H9 (cell line): ENCODE results near the gene LRRC8B. TPM values are rescaled to one million over a fixed set of nuclear protein-coding genes. Genes with fewer than 3 reads are reported as not detected.
A peak's percentile ranks its signal among the peaks of the same experiment; 100 is the strongest.

Experiments used
- DNase-seq: peaks from one replicate; pipeline ENCODE4 v3.0.0-alpha.2; 2017
- H2AFZ ChIP-seq: one replicate; pipeline ENCODE4 v1.6.1; 2013; ENCODE audit warnings: mild to moderate bottlenecking, low read length, control low read depth, moderate library complexity
- H2AK5ac ChIP-seq: 2 replicates; pipeline ENCODE4 v1.6.1; 2013; ENCODE audit warnings: low read length, control low read depth, mixed read lengths; ENCODE audit not compliant: insufficient read length
- H2BK120ac ChIP-seq: one replicate; pipeline ENCODE4 v1.6.1; 2013; ENCODE audit warnings: low read depth, mild to moderate bottlenecking, low read length, control low read depth, inconsistent platforms; ENCODE audit not compliant: poor library complexity, severe bottlenecking
- H2BK12ac ChIP-seq: 2 replicates; pipeline ENCODE4 v1.6.1; 2013; ENCODE audit warnings: low read length, control low read depth, mixed read lengths, low read depth; ENCODE audit not compliant: insufficient read length
- H2BK15ac ChIP-seq: 2 replicates; pipeline ENCODE4 v1.6.1; 2013; ENCODE audit warnings: low read depth, low read length, control low read depth
- H2BK20ac ChIP-seq: one replicate; pipeline ENCODE4 v1.6.1; 2013; ENCODE audit warnings: low read depth, mild to moderate bottlenecking, low read length, control low read depth, inconsistent platforms; ENCODE audit not compliant: poor library complexity, severe bottlenecking
- H2BK5ac ChIP-seq: 2 replicates; pipeline ENCODE4 v1.6.1; 2013; ENCODE audit warnings: low read length, control low read depth, mixed read lengths; ENCODE audit not compliant: insufficient read length
- H3K14ac ChIP-seq: 2 replicates; pipeline ENCODE4 v1.6.1; 2013; ENCODE audit warnings: low read length, control low read depth; ENCODE audit not compliant: insufficient read depth
- H3K18ac ChIP-seq: 2 replicates; pipeline ENCODE4 v1.6.1; 2013; ENCODE audit warnings: low read depth, mild to moderate bottlenecking, mixed read lengths, low read length, control low read depth; ENCODE audit not compliant: insufficient read length
- H3K23ac ChIP-seq: 2 replicates; pipeline ENCODE4 v1.6.1; 2013; ENCODE audit warnings: low read length, control low read depth, mixed read lengths, low read depth; ENCODE audit not compliant: insufficient read length
- H3K23me2 ChIP-seq: 2 replicates; pipeline ENCODE4 v1.6.1; 2013; ENCODE audit warnings: low read depth, mild to moderate bottlenecking, mixed read lengths, low read length, control low read depth; ENCODE audit not compliant: insufficient read length, poor library complexity, severe bottlenecking
- H3K27ac ChIP-seq: 2 replicates; pipeline ENCODE4 v1.5.1; 2013; ENCODE audit warnings: low read length, control low read depth, mixed read lengths, low read depth; ENCODE audit not compliant: insufficient read length
- H3K27me3 ChIP-seq: 2 replicates; pipeline ENCODE4 v1.6.1; 2013; ENCODE audit warnings: low read length, control low read depth, inconsistent platforms; ENCODE audit not compliant: insufficient read depth
- H3K4ac ChIP-seq: 2 replicates; pipeline ENCODE4 v1.6.1; 2013; ENCODE audit warnings: low read depth, mild to moderate bottlenecking, control low read depth, inconsistent platforms, low read length, moderate library complexity
- H3K4me1 ChIP-seq: 2 replicates; pipeline ENCODE4 v1.6.1; 2013; ENCODE audit warnings: low read length, control low read depth, inconsistent platforms; ENCODE audit not compliant: insufficient read depth
- H3K4me2 ChIP-seq: 2 replicates; pipeline ENCODE4 v1.6.1; 2013; ENCODE audit warnings: low read length, control low read depth, mixed read lengths; ENCODE audit not compliant: insufficient read length, insufficient read depth
- H3K56ac ChIP-seq: 2 replicates; pipeline ENCODE4 v1.6.1; 2013; ENCODE audit warnings: low read depth, mild to moderate bottlenecking, mixed read lengths, low read length, control low read depth; ENCODE audit not compliant: insufficient read length
- H3K79me1 ChIP-seq: 2 replicates; pipeline ENCODE4 v1.6.1; 2013; ENCODE audit warnings: low read depth, mild to moderate bottlenecking, moderate library complexity, low read length, control low read depth, inconsistent platforms; ENCODE audit not compliant: insufficient read depth, poor library complexity, severe bottlenecking
- H3K79me2 ChIP-seq: 2 replicates; pipeline ENCODE4 v1.6.1; 2013; ENCODE audit warnings: low read length, control low read depth, inconsistent platforms; ENCODE audit not compliant: insufficient read depth
- H3K9ac ChIP-seq: 2 replicates; pipeline ENCODE4 v1.6.1; 2013; ENCODE audit warnings: low read length, control low read depth, mixed read lengths; ENCODE audit not compliant: insufficient read length; ENCODE audit errors: extremely low read depth
- H3K9me3 ChIP-seq: one replicate; pipeline ENCODE4 v1.6.1; 2013; ENCODE audit warnings: low read depth, low read length, inconsistent platforms; ENCODE audit not compliant: control insufficient read depth
- H3T11ph ChIP-seq: one replicate; pipeline ENCODE4 v1.6.1; 2013; ENCODE audit warnings: mild to moderate bottlenecking, low read length, control low read depth, inconsistent platforms
- H4K20me1 ChIP-seq: one replicate; pipeline ENCODE4 v1.6.1; 2013; ENCODE audit not compliant: control insufficient read depth, insufficient read length, insufficient read depth
- H4K5ac ChIP-seq: 2 replicates; pipeline ENCODE4 v1.6.1; 2013; ENCODE audit warnings: low read depth, mild to moderate bottlenecking, mixed read lengths, low read length, control low read depth; ENCODE audit not compliant: insufficient read length
- H4K8ac ChIP-seq: replicated peaks from 2 replicates; pipeline ENCODE4 v1.6.1; 2013; ENCODE audit warnings: low read length, control low read depth, mixed read lengths, low read depth; ENCODE audit not compliant: insufficient read length
- H4K91ac ChIP-seq: 2 replicates; pipeline ENCODE4 v1.6.1; 2013; ENCODE audit warnings: low read depth, mild to moderate bottlenecking, moderate library complexity, mixed read lengths, low read length, control low read depth; ENCODE audit not compliant: insufficient read length
- H3K27ac Mint-ChIP-seq, 3 experiments: 2 replicates in 2 of 3; 3 replicates in 1 of 3; pipeline ENCODE4 v1.8.0; 2020 to 2021; ENCODE audit warnings: mixed read lengths in 3 of 3, mild to moderate bottlenecking in 1 of 3, moderate library complexity in 1 of 3
- H3K27me3 Mint-ChIP-seq: 2 replicates; pipeline ENCODE4 v1.8.0; 2021; ENCODE audit warnings: low read depth, mild to moderate bottlenecking, moderate library complexity, mixed read lengths
- H3K36me3 Mint-ChIP-seq, 3 experiments: 2 replicates in 2 of 3; 3 replicates in 1 of 3; pipeline ENCODE4 v1.8.0; 2020 to 2021; ENCODE audit warnings: low read depth in 3 of 3, mixed read lengths in 3 of 3; ENCODE audit not compliant: insufficient read depth in 1 of 3
- H3K4me1 Mint-ChIP-seq, 2 experiments: 2 replicates each; pipeline ENCODE4 v1.8.0; 2020; ENCODE audit warnings: mixed read lengths in 2 of 2
- H3K4me3 Mint-ChIP-seq, 2 experiments: 2 replicates in 1 of 2; 3 replicates in 1 of 2; pipeline ENCODE4 v1.8.0; 2020 to 2021; ENCODE audit warnings: mild to moderate bottlenecking in 2 of 2, mixed read lengths in 2 of 2, moderate library complexity in 1 of 2
- H3K9me3 Mint-ChIP-seq, 2 experiments: 2 replicates in 1 of 2; 3 replicates in 1 of 2; pipeline ENCODE4 v1.8.0; 2020; ENCODE audit warnings: mild to moderate bottlenecking in 2 of 2, mixed read lengths in 2 of 2, moderate library complexity in 1 of 2
- WGBS: extraction: QIAGEN DNeasy Blood & Tissue Kit; methylation state at CpG from one replicate; pipeline ENCODE4 v1.1.7; 2013; ENCODE audit warnings: missing lambda C conversion rate, low lambda C conversion rate, mixed read lengths; ENCODE audit not compliant: insufficient read length; ENCODE audit errors: extremely low coverage; 5-methylcytosine and 5-hydroxymethylcytosine counted together
- total RNA-seq: library from RNA; stranded (reverse); gene quantifications from 2 replicates; pipeline ENCODE4 v1.2.1, GENCODE V29; 2021
- TF ChIP-seq, protein P1 (sequence below): fragments of 200-600 bp; sonication (generic); conservative IDR thresholded peaks from 3 replicates; pipeline ENCODE4 v1.8.0; 2021; ENCODE audit warnings: antibody characterized with exemption, mild to moderate bottlenecking

LRRC8B gene
- total RNA-seq, 1 experiment from 2014 or later: 33.2 TPM

DNA sequence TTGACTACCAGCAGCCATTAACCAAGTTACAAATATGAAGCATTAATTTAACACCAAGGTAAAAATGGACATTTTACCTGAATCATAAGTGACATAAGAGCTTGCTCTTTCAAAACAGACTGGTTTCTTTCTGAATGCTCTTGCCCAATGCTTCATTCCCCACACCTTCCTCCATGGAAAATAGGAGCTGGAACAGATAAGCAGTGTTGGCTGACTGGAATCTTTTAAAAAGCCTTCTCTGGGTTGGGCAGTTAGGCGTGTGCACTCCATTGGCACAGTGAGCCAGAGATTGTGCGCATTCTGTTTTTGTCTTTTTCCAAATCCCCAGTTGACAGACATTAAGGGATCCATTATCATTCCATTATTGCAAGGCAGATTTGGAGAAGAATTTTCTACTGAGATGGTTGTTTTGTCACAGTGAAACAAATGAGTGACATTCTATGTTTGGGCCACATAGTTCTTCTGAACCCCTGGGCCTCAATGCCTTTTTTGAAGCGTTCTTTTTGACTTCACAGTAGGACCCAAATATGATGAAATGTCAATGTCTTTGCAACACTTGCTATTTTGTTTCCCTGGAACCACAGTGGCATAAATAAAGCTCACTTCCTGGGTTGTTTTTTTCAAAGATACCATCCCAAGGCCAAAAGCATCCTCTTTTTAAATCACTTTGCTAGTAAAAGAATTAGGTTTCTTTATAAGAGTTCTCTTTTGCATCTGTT lies 32.3 kb downstream of the LRRC8B start:
- Histone ChIP-seq H3K23me2 (no peaks in the 10 kb centered on the region), H4K8ac (no peak overlapping the region), H3K9me3 (no peaks in the 10 kb centered on the region), H3K23ac (no peak overlapping the region), H3K79me1 (no peaks in the 10 kb centered on the region), H4K91ac (no peak overlapping the region), H3K27ac (no peak overlapping the region), H2AK5ac (no peak overlapping the region), H2BK120ac (no peak overlapping the region), H3K4me2 (no peak overlapping the region), H2BK15ac (no peak overlapping the region), H4K20me1 (no peaks in the 10 kb centered on the region), H3K79me2 (no peaks in the 10 kb centered on the region), H3K56ac (no peak overlapping the region), H3K4ac (no peak overlapping the region), H4K5ac (no peak overlapping the region), H2BK5ac (no peak overlapping the region), H3K14ac (no peak overlapping the region), H3K9ac (no peak overlapping the region), H3K4me1 (no peaks in the 10 kb centered on the region; the same call in 1 of the 2 replicates), H2BK12ac (no peak overlapping the region), H3K27me3 (no peaks in the 10 kb centered on the region), H3T11ph (no peak overlapping the region), H3K18ac (no peak overlapping the region), H2BK20ac (no peak overlapping the region), H2AFZ (no peak overlapping the region)
- WGBS: no CpG with 5 or more reads among the region's 3 CpGs
- Mint-ChIP-seq H3K4me1 (peaks cover 9 to 23% of the 10 kb centered on the region in 2 experiments), H3K27ac (peak overlapping the region in 1 of 3 experiments; percentile 81; a peak in 3 of 7 replicates), H3K36me3 (peaks cover 21 to 31% (median 26%) of the 10 kb centered on the region in 3 experiments), H3K9me3 (peaks cover 2 to 3% of the 10 kb centered on the region in 2 experiments; a peak in 3 of 5 replicates), H3K4me3 (no peak overlapping the region), H3K27me3 (no peaks in the 10 kb centered on the region)
- TF ChIP-seq, protein P1, sequence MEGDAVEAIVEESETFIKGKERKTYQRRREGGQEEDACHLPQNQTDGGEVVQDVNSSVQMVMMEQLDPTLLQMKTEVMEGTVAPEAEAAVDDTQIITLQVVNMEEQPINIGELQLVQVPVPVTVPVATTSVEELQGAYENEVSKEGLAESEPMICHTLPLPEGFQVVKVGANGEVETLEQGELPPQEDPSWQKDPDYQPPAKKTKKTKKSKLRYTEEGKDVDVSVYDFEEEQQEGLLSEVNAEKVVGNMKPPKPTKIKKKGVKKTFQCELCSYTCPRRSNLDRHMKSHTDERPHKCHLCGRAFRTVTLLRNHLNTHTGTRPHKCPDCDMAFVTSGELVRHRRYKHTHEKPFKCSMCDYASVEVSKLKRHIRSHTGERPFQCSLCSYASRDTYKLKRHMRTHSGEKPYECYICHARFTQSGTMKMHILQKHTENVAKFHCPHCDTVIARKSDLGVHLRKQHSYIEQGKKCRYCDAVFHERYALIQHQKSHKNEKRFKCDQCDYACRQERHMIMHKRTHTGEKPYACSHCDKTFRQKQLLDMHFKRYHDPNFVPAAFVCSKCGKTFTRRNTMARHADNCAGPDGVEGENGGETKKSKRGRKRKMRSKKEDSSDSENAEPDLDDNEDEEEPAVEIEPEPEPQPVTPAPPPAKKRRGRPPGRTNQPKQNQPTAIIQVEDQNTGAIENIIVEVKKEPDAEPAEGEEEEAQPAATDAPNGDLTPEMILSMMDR: no peak
- no peak for DNase-seq
